Measurements from ENCODE around the gene UBASH3A. TPM values are rescaled to one million over a fixed set of nuclear protein-coding genes. Genes with fewer than 3 reads are reported as not detected.

UBASH3A gene
- total RNA-seq, 5 donors from 2014 or later (not counting 1 experiment from before 2014, with no cell fraction given), result 59.1 to 98.8 (median 80.5) TPM

DNA sequence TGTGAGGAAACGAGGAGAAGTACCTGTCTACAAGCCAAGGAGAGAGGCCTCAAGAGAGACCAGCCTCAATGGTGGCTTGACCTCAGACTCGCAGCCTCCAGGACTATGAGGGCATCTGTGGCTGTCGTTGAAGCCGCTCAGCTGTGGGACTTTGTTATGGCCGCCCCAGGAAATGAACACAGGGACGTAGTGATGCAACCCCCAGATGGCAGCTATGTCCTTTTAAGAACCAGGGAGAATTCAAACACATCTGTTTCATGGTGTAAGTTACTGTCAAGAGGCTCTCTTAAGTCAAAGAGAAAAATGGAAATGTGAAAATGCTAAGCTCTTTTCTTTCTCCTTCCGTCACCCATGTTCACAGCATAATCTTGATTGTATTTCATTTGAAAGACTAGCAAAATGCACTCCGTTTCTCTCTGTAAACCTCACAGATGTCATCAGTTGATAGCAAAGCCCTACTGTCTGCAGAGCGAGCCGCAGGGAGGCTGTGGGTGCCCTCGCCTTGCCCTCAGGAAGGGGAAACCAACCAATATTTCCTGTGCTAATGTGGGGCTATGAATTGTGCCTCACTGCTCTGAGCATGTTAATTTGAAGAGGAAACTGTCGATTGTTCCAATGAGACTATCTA lies 21.3 kb downstream of the UBASH3A start:
- CTCF ChIA-PET, result interaction anchor here in 1 of 2 donors (0.6 to 1.1 kb wide), 4 partner anchors 14 to 102 kb away, joined by 3 to 4 read pairs (median 3); partner anchors contain the start of gene UBASH3A
- Histone ChIP-seq H3K4me1 (ENCODE audit: control insufficient read depth in 1 of 2, extremely low read depth in 1 of 2, insufficient read depth in 2 of 2, low read length in 2 of 2) (peaks cover 67 to 78% of the 10 kb centered on the region in 2 experiments), H3K36me3 (ENCODE audit: control insufficient read depth in 2 of 2, extremely low read depth in 1 of 2, insufficient read depth in 1 of 2, low read length in 1 of 2) (peaks cover 19 to 76% of the 10 kb centered on the region in 2 donors), H3K27ac (ENCODE audit: low read length) (peak overlapping the region; percentile 84), H3K27me3 (replicated peaks in 1 of 2; ENCODE audit: control insufficient read depth in 2 of 2, extremely low read depth in 1 of 2, insufficient read depth in 2 of 2, low read length in 1 of 2) (no peaks in the 10 kb centered on the region), H3K9me3 (no peaks in the 10 kb centered on the region), H3K4me3 (ENCODE audit: control insufficient read depth in 1 of 2, extremely low read depth in 1 of 2, low read length in 1 of 2) (peak overlapping the region; percentile 11 to 41)
- peak overlapping the region; percentile 68 to 84 for H3K27ac Mint-ChIP-seq
- no peaks in the 10 kb centered on the region for H3K27me3 Mint-ChIP-seq
- peak overlapping the region; percentile 11 to 83 (median 63) for H3K4me3 Mint-ChIP-seq
- peaks cover 57% of the 10 kb centered on the region for H3K36me3 Mint-ChIP-seq
- DNase-seq, result peak; percentile 54 to 91 (median 80)
- POLR2A ChIA-PET, result interaction anchor here (1.0 to 2.6 kb wide), 4 partner anchors 11 to 186 kb away, joined by 3 to 16 read pairs (median 8); partner anchors contain the start of gene UBASH3A (in 2 of the 2)
- peaks cover 76 to 81% (median 77%) of the 10 kb centered on the region in 3 donors for H3K4me1 Mint-ChIP-seq
- WGBS (ENCODE audit: insufficient coverage), result 0% methylated on average over 5 of the region's 12 CpGs
- no peaks in the 10 kb centered on the region for H3K9me3 Mint-ChIP-seq
- peak; percentile 92 to 96 (median 94) for ATAC-seq (replicated peaks in 1 of 4)

DNA sequence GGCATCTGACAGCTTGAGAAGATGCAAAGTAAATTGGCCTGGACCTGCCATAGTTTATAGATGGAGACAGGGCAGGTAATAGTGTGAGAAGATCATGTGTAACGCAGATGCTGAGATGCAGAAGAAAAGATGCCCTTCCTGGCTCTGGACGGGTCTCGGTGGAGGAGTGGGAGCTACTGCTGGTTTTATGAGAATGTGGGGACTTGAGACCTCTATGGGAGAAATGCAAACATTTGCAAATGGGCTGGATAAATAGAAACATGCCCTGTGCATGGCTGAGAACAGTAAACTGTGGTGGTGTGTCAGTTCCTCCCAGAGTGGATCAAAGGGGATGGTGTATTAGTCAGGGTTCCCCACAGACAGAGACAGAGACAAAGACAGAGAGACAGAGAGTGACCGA lies 21.9 kb downstream of the UBASH3A start:
- peak overlapping the region in 1 of 2 donors; percentile 41 for H3K4me3 ChIP-seq (ENCODE audit: control insufficient read depth in 1 of 2, extremely low read depth in 1 of 2, low read length in 1 of 2)
- CTCF ChIA-PET, result interaction anchor here (0.6 to 1.1 kb wide), 3 partner anchors 14 to 88 kb away, joined by 3 to 4 read pairs (median 4); partner anchors contain the start of gene UBASH3A (in 1 of the 2)

DNA sequence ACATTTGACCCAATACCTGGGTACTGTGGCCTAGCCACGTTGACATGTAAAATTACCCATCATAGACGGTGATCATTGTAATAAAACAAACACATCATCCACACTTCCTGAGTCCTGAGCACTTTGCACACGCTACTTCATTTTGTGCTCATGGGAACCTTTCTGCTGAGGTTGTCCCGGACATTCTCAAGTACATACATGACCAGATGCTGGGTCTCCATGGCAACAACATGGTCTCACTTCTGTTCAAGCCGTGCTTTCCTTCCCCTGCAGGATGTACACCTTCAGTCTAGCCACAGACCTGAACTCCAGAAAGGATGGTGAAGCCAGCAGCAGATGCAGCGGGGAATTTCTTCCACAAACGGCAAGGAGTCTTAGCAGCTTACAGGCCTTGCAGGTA lies 22.7 kb downstream of the UBASH3A start:
- POLR2A ChIA-PET, result interaction anchor here (1.4 to 2.6 kb wide), 2 partner anchors 22 to 23 kb away, joined by 3 to 14 read pairs; partner anchors contain the start of gene UBASH3A (in 2 of the 2)

More for the DNA sequence above, 21.9 kb downstream of the UBASH3A start:
- Histone ChIP-seq H3K9me3 (no peaks in the 10 kb centered on the region), H3K27me3 (replicated peaks in 1 of 2; ENCODE audit: control insufficient read depth in 2 of 2, extremely low read depth in 1 of 2, insufficient read depth in 2 of 2, low read length in 1 of 2) (no peaks in the 10 kb centered on the region), H3K27ac (ENCODE audit: low read length) (peak overlapping the region; percentile 84), H3K36me3 (ENCODE audit: control insufficient read depth in 2 of 2, extremely low read depth in 1 of 2, insufficient read depth in 1 of 2, low read length in 1 of 2) (peaks cover 19 to 76% of the 10 kb centered on the region in 2 donors), H3K4me1 (ENCODE audit: control insufficient read depth in 1 of 2, extremely low read depth in 1 of 2, insufficient read depth in 2 of 2, low read length in 2 of 2) (peaks cover 61 to 78% of the 10 kb centered on the region in 2 experiments)
- no peaks in the 10 kb centered on the region for H3K27me3 Mint-ChIP-seq
- peaks cover 54% of the 10 kb centered on the region for H3K36me3 Mint-ChIP-seq
- peaks cover 70 to 77% (median 73%) of the 10 kb centered on the region in 3 donors for H3K4me1 Mint-ChIP-seq
- no peaks in the 10 kb centered on the region for H3K9me3 Mint-ChIP-seq
- peak overlapping the region; percentile 68 to 84 for H3K27ac Mint-ChIP-seq
- ATAC-seq (replicated peaks in 1 of 4), result peak; percentile 2 to 25 (median 20)
- POLR2A ChIA-PET, result interaction anchor here (0.6 to 2.6 kb wide), 5 partner anchors 10 to 187 kb away, joined by 3 to 16 read pairs (median 3); partner anchors contain the start of gene UBASH3A (in 2 of the 2)
- DNase-seq, result peak in 1 of 35 experiments; percentile 45
- H3K4me3 Mint-ChIP-seq, result peak overlapping the region; percentile 11 to 83 (median 63)
- 8% methylated on average over 4 of the region's 4 CpGs for WGBS (ENCODE audit: insufficient coverage)

DNA sequence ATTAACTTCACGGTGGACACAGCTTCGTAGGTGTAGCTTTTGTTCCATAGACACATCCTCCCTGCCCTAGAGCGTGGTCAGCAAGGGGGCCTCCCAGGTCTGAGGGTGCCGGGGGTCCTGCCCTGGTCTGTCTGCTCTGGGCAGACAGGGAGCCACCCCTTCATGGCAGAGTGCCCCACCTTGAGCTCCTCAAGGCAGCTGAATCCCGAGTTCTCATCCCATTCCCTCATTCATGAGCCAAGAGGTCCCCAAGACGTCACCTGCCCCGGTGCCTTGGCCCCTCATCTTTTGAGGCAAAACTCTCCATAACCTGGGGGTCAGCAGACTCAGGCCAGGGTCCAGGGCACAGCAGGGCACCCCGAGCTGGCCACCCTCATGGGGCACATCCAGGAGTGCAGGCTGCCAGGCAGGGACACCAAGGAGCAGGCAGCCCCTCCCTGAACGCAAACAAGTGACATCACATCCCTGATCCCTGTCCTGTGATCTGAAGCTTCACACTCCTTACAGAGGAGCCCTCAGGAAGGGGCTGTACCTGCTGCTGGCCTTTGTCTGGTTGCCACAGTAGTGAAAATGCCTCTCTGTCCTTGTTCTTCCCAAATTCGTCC lies 23.3 kb downstream of the UBASH3A start:
- Histone ChIP-seq H3K9me3 (no peaks in the 10 kb centered on the region), H3K36me3 (ENCODE audit: control insufficient read depth in 2 of 2, extremely low read depth in 1 of 2, insufficient read depth in 1 of 2, low read length in 1 of 2) (peaks cover 27 to 78% of the 10 kb centered on the region in 2 donors), H3K27me3 (replicated peaks in 1 of 2; ENCODE audit: control insufficient read depth in 2 of 2, extremely low read depth in 1 of 2, insufficient read depth in 2 of 2, low read length in 1 of 2) (no peaks in the 10 kb centered on the region), H3K4me1 (ENCODE audit: control insufficient read depth in 1 of 2, extremely low read depth in 1 of 2, insufficient read depth in 2 of 2, low read length in 2 of 2) (peaks cover 48 to 70% of the 10 kb centered on the region in 2 experiments), H3K27ac (ENCODE audit: low read length) (no peak overlapping the region), H3K4me3 (ENCODE audit: control insufficient read depth in 1 of 2, extremely low read depth in 1 of 2, low read length in 1 of 2) (no peak overlapping the region)
- H3K9me3 Mint-ChIP-seq, result no peaks in the 10 kb centered on the region
- H3K36me3 Mint-ChIP-seq, result peaks cover 51% of the 10 kb centered on the region
- CTCF ChIA-PET, result no interaction called here
- DNase-seq (no peak), ATAC-seq (replicated peaks in 1 of 4) (no peak)
- H3K4me3 Mint-ChIP-seq, result peak overlapping the region in 1 of 3 donors; percentile 83
- peaks cover 57 to 63% (median 59%) of the 10 kb centered on the region in 3 donors for H3K4me1 Mint-ChIP-seq
- H3K27me3 Mint-ChIP-seq, result no peaks in the 10 kb centered on the region
- 94% methylated on average over 10 of the region's 10 CpGs for WGBS (ENCODE audit: insufficient coverage)
- POLR2A ChIA-PET, result interaction anchor here in 1 of 2 donors (0.6 to 1.4 kb wide), 2 partner anchors 23 to 32 kb away, joined by 3 to 6 read pairs; partner anchors contain the start of gene UBASH3A
- H3K27ac Mint-ChIP-seq, result peak overlapping the region; percentile 39

More for the DNA sequence above, 22.7 kb downstream of the UBASH3A start:
- H3K4me1 Mint-ChIP-seq, result peaks cover 62 to 69% (median 65%) of the 10 kb centered on the region in 3 donors
- H3K9me3 ChIP-seq, result no peaks in the 10 kb centered on the region
- no peak overlapping the region for H3K27ac ChIP-seq (ENCODE audit: low read length)
- H3K36me3 ChIP-seq (ENCODE audit: control insufficient read depth in 2 of 2, extremely low read depth in 1 of 2, insufficient read depth in 1 of 2, low read length in 1 of 2), result peaks cover 24 to 76% of the 10 kb centered on the region in 2 donors
- H3K27ac Mint-ChIP-seq, result peak overlapping the region; percentile 23 to 74
- H3K27me3 ChIP-seq (replicated peaks in 1 of 2; ENCODE audit: control insufficient read depth in 2 of 2, extremely low read depth in 1 of 2, insufficient read depth in 2 of 2, low read length in 1 of 2), result no peaks in the 10 kb centered on the region
- CTCF ChIA-PET, result no interaction called here
- ATAC-seq (replicated peaks in 1 of 4), result no peak
- 79% methylated on average over 5 of the region's 7 CpGs for WGBS (ENCODE audit: insufficient coverage)
- peaks cover 51% of the 10 kb centered on the region for H3K36me3 Mint-ChIP-seq
- H3K27me3 Mint-ChIP-seq, result no peaks in the 10 kb centered on the region
- no peaks in the 10 kb centered on the region for H3K9me3 Mint-ChIP-seq
- no peak overlapping the region for H3K4me3 ChIP-seq (ENCODE audit: control insufficient read depth in 1 of 2, extremely low read depth in 1 of 2, low read length in 1 of 2)
- DNase-seq, result no peak
- peaks cover 53 to 71% of the 10 kb centered on the region in 2 experiments for H3K4me1 ChIP-seq (ENCODE audit: control insufficient read depth in 1 of 2, extremely low read depth in 1 of 2, insufficient read depth in 2 of 2, low read length in 2 of 2)
- peak overlapping the region in 1 of 3 donors; percentile 83 for H3K4me3 Mint-ChIP-seq

DNA sequence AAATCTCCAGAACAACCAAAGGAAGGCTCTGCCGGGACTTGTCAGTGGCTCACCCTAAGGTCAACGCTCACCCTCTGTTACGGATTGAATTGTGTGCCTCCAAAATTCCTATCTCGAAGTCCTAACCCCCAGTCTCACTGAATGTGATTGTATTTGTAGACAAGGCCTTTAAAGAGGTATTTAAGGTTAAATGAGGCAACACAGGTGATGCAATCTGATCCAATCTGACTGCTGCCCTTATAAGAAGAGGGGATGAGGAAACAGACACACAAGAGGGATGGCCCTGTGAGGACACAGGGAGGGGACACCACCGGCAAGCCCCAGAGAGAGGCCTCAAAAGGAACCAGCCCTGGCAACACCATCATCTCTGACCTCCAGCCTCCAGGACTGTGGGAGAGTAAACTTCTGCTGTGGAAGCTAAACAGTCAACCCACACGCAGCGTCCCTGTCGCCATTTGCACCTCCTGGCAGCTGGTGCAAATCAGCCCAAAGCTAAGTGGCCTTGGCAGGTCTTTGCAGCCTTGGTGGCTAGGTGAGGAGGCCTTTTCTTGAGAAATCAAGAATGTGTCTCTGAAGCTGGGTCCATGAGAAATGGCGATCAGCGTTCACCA lies 24.2 kb downstream of the UBASH3A start:
- Mint-ChIP-seq H3K9me3 (peaks cover 0 to 7% (median 4%) of the 10 kb centered on the region in 3 donors), H3K4me3 (peak overlapping the region in 1 of 3 donors; percentile 83), H3K36me3 (peaks cover 53% of the 10 kb centered on the region), H3K4me1 (peaks cover 50 to 60% (median 51%) of the 10 kb centered on the region in 3 donors), H3K27me3 (no peaks in the 10 kb centered on the region), H3K27ac (no peak overlapping the region)
- no peak for ATAC-seq (replicated peaks in 1 of 4)
- no peak overlapping the region for H3K4me3 ChIP-seq (ENCODE audit: control insufficient read depth in 1 of 2, extremely low read depth in 1 of 2, low read length in 1 of 2)
- H3K27ac ChIP-seq (ENCODE audit: low read length), result no peak overlapping the region
- DNase-seq, result no peak
- H3K4me1 ChIP-seq (ENCODE audit: control insufficient read depth in 1 of 2, extremely low read depth in 1 of 2, insufficient read depth in 2 of 2, low read length in 2 of 2), result peaks cover 38 to 62% of the 10 kb centered on the region in 2 experiments
- ChIA-PET CTCF (no interaction called here), POLR2A (no interaction called here)
- H3K27me3 ChIP-seq (replicated peaks in 1 of 2; ENCODE audit: control insufficient read depth in 2 of 2, extremely low read depth in 1 of 2, insufficient read depth in 2 of 2, low read length in 1 of 2), result no peaks in the 10 kb centered on the region
- H3K36me3 ChIP-seq (ENCODE audit: control insufficient read depth in 2 of 2, extremely low read depth in 1 of 2, insufficient read depth in 1 of 2, low read length in 1 of 2), result peaks cover 35 to 81% of the 10 kb centered on the region in 2 donors
- WGBS (ENCODE audit: insufficient coverage), result 100% methylated on average over 1 of the region's 10 CpGs
- no peaks in the 10 kb centered on the region for H3K9me3 ChIP-seq

DNA sequence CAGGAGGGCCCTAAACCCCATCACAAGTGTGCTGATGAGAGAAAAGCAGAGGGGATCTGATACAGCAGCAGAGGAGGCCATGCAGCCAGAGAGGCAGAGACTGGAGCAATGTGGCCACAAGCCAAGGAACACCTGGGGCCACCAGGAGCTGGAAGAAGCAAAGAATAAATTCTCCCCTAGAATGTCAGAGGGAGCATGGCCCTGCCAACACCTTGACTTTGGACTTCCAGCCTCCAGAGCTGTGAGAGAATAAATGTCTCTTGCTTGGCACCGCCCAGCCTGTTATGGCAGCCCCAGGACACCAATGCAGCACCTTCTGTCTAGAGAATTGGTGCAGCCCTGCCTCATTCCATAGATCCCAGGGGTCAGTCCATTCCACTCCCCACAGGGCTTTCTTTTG lies 25.3 kb downstream of the UBASH3A start:
- H3K9me3 ChIP-seq, result no peaks in the 10 kb centered on the region
- H3K4me3 ChIP-seq (ENCODE audit: control insufficient read depth in 1 of 2, extremely low read depth in 1 of 2, low read length in 1 of 2), result no peak overlapping the region
- Mint-ChIP-seq H3K4me3 (no peak overlapping the region), H3K9me3 (peaks cover 0 to 7% (median 4%) of the 10 kb centered on the region in 3 donors), H3K27ac (no peak overlapping the region), H3K27me3 (no peaks in the 10 kb centered on the region), H3K4me1 (peaks cover 42 to 57% (median 43%) of the 10 kb centered on the region in 3 donors), H3K36me3 (peaks cover 57% of the 10 kb centered on the region)
- H3K27me3 ChIP-seq (replicated peaks in 1 of 2; ENCODE audit: control insufficient read depth in 2 of 2, extremely low read depth in 1 of 2, insufficient read depth in 2 of 2, low read length in 1 of 2), result no peaks in the 10 kb centered on the region
- WGBS (ENCODE audit: insufficient coverage), result 100% methylated on average over 1 of the region's 1 CpG
- ATAC-seq (replicated peaks in 1 of 4) (no peak), DNase-seq (no peak)
- peaks cover 28 to 51% of the 10 kb centered on the region in 2 experiments for H3K4me1 ChIP-seq (ENCODE audit: control insufficient read depth in 1 of 2, extremely low read depth in 1 of 2, insufficient read depth in 2 of 2, low read length in 2 of 2)
- no peak overlapping the region for H3K27ac ChIP-seq (ENCODE audit: low read length)
- ChIA-PET POLR2A (no interaction called here), CTCF (interaction anchor here (0.6 to 1.1 kb wide), 2 partner anchors 36 to 161 kb away, joined by 3 to 8 read pairs; no protein-coding TSS in a partner anchor)
- peaks cover 32 to 86% of the 10 kb centered on the region in 2 donors for H3K36me3 ChIP-seq (ENCODE audit: control insufficient read depth in 2 of 2, extremely low read depth in 1 of 2, insufficient read depth in 1 of 2, low read length in 1 of 2)

Data from T-cell (primary cell).